Activated naive CD8-positive, alpha-beta T cell treated with anti-CD3 and anti-CD28 coated beads for 36 hours (primary cell): ENCODE data around the gene EXOC3L4. TPM values are rescaled to one million over a fixed set of nuclear protein-coding genes. Genes with fewer than 3 reads are reported as not detected.

Experiments
- DNase-seq: peaks from one replicate; pipeline ENCODE4 v3.0.0; 2021
- H3K27ac Mint-ChIP-seq: one replicate; pipeline ENCODE4 v1.8.0; 2022; ENCODE audit warnings: mild to moderate bottlenecking, moderate library complexity, mixed read lengths
- H3K27me3 Mint-ChIP-seq: one replicate; pipeline ENCODE4 v1.8.0; 2022; ENCODE audit warnings: mild to moderate bottlenecking, mixed read lengths
- H3K36me3 Mint-ChIP-seq: one replicate; pipeline ENCODE4 v1.8.0; 2021; ENCODE audit warnings: mild to moderate bottlenecking, mixed read lengths
- H3K4me1 Mint-ChIP-seq: one replicate; pipeline ENCODE4 v1.8.0; 2021; ENCODE audit warnings: mixed read lengths
- H3K4me3 Mint-ChIP-seq: one replicate; pipeline ENCODE4 v1.8.0; 2022; ENCODE audit warnings: mild to moderate bottlenecking, moderate library complexity, mixed read lengths
- H3K9me3 Mint-ChIP-seq: one replicate; pipeline ENCODE4 v1.8.0; 2022; ENCODE audit warnings: mixed read lengths
- total RNA-seq, 2 experiments: library from RNA; stranded (reverse); gene quantifications; one replicate each; pipeline ENCODE4 v1.2.3, GENCODE V29; 2021

The EXOC3L4 gene
- total RNA-seq, 2 experiments from 2014 or later: not detected

GRCh38 chr14:103096387-103096786, 1.9 kb downstream of the EXOC3L4 start:
- H3K4me1 Mint-ChIP-seq: peaks cover 4% of the 10 kb centered on the region
- H3K36me3 Mint-ChIP-seq: no peaks in the 10 kb centered on the region
- no peaks in the 10 kb centered on the region for H3K9me3 Mint-ChIP-seq
- DNase-seq: no peak
- H3K27me3 Mint-ChIP-seq: peaks cover 11% of the 10 kb centered on the region
- H3K4me3 Mint-ChIP-seq: no peak overlapping the region
- H3K27ac Mint-ChIP-seq: no peak overlapping the region

- Mint-ChIP-seq H3K9me3 (no peaks in the 10 kb centered on the region), H3K27me3 (peaks cover 21% of the 10 kb centered on the region), H3K4me3 (no peak overlapping the region), H3K36me3 (no peaks in the 10 kb centered on the region), H3K4me1 (no peaks in the 10 kb centered on the region), H3K27ac (no peak overlapping the region)
- no peak for DNase-seq
These were observed 2.9 kb downstream of the EXOC3L4 start for GRCh38 chr14:103097244-103097993.

GRCh38 chr14:103097994-103098957, 3.8 kb downstream of the EXOC3L4 start:
- H3K9me3 Mint-ChIP-seq: no peaks in the 10 kb centered on the region
- no peak for DNase-seq
- H3K36me3 Mint-ChIP-seq: no peaks in the 10 kb centered on the region
- no peaks in the 10 kb centered on the region for H3K4me1 Mint-ChIP-seq
- H3K27me3 Mint-ChIP-seq: peaks cover 28% of the 10 kb centered on the region
- H3K4me3 Mint-ChIP-seq: no peak overlapping the region
- H3K27ac Mint-ChIP-seq: no peak overlapping the region

GRCh38 chr14:103099081-103099732, 4.7 kb downstream of the EXOC3L4 start:
- H3K4me3 Mint-ChIP-seq: no peak overlapping the region

GRCh38 chr14:103099733-103100280, 5.3 kb downstream of the EXOC3L4 start:
- DNase-seq: no peak
- Mint-ChIP-seq H3K27ac (no peak overlapping the region), H3K36me3 (no peaks in the 10 kb centered on the region), H3K27me3 (peaks cover 37% of the 10 kb centered on the region), H3K4me3 (no peak overlapping the region), H3K4me1 (peaks cover 2% of the 10 kb centered on the region), H3K9me3 (no peaks in the 10 kb centered on the region)

More at GRCh38 chr14:103099081-103099732, 4.7 kb downstream of the EXOC3L4 start:
- peaks cover 2% of the 10 kb centered on the region for H3K4me1 Mint-ChIP-seq
- H3K27ac Mint-ChIP-seq: no peak overlapping the region
- DNase-seq: no peak
- no peaks in the 10 kb centered on the region for H3K9me3 Mint-ChIP-seq
- H3K27me3 Mint-ChIP-seq: peaks cover 32% of the 10 kb centered on the region
- H3K36me3 Mint-ChIP-seq: no peaks in the 10 kb centered on the region

GRCh38 chr14:103100281-103101121, 6.0 kb downstream of the EXOC3L4 start:
- no peak overlapping the region for H3K27ac Mint-ChIP-seq
- H3K4me3 Mint-ChIP-seq: no peak overlapping the region
- H3K27me3 Mint-ChIP-seq: peaks cover 44% of the 10 kb centered on the region
- no peaks in the 10 kb centered on the region for H3K9me3 Mint-ChIP-seq
- DNase-seq: no peak
- H3K4me1 Mint-ChIP-seq: peaks cover 6% of the 10 kb centered on the region
- H3K36me3 Mint-ChIP-seq: no peaks in the 10 kb centered on the region

- DNase-seq: no peak
- peaks cover 51% of the 10 kb centered on the region for H3K27me3 Mint-ChIP-seq
- no peaks in the 10 kb centered on the region for H3K36me3 Mint-ChIP-seq
- no peak overlapping the region for H3K27ac Mint-ChIP-seq
- H3K9me3 Mint-ChIP-seq: no peaks in the 10 kb centered on the region
- no peak overlapping the region for H3K4me3 Mint-ChIP-seq
- H3K4me1 Mint-ChIP-seq: peaks cover 6% of the 10 kb centered on the region
These were observed 6.9 kb downstream of the EXOC3L4 start for GRCh38 chr14:103101257-103101962.

GRCh38 chr14:103101963-103102688, 7.6 kb downstream of the EXOC3L4 start:
- no peak overlapping the region for H3K27ac Mint-ChIP-seq
- peaks cover 6% of the 10 kb centered on the region for H3K4me1 Mint-ChIP-seq
- H3K36me3 Mint-ChIP-seq: no peaks in the 10 kb centered on the region
- no peak for DNase-seq
- H3K9me3 Mint-ChIP-seq: no peaks in the 10 kb centered on the region
- peaks cover 51% of the 10 kb centered on the region for H3K27me3 Mint-ChIP-seq
- no peak overlapping the region for H3K4me3 Mint-ChIP-seq

- Mint-ChIP-seq H3K27me3 (peaks cover 51% of the 10 kb centered on the region), H3K4me1 (peaks cover 6% of the 10 kb centered on the region), H3K4me3 (no peak overlapping the region), H3K9me3 (no peaks in the 10 kb centered on the region), H3K27ac (no peak overlapping the region), H3K36me3 (no peaks in the 10 kb centered on the region)
- no peak for DNase-seq
These were observed 8.2 kb downstream of the EXOC3L4 start for GRCh38 chr14:103102689-103103260.

GRCh38 chr14:103103461-103104388, 9.2 kb downstream of the EXOC3L4 start:
- no peak overlapping the region for H3K4me3 Mint-ChIP-seq
- no peaks in the 10 kb centered on the region for H3K36me3 Mint-ChIP-seq
- peaks cover 6% of the 10 kb centered on the region for H3K4me1 Mint-ChIP-seq
- H3K27ac Mint-ChIP-seq: no peak overlapping the region
- no peaks in the 10 kb centered on the region for H3K9me3 Mint-ChIP-seq
- no peak for DNase-seq
- peaks cover 51% of the 10 kb centered on the region for H3K27me3 Mint-ChIP-seq

GRCh38 chr14:103104389-103104653, 9.8 kb downstream of the EXOC3L4 start:
- Mint-ChIP-seq H3K9me3 (no peaks in the 10 kb centered on the region), H3K27me3 (peaks cover 51% of the 10 kb centered on the region), H3K4me3 (no peak overlapping the region), H3K4me1 (peaks cover 6% of the 10 kb centered on the region), H3K36me3 (no peaks in the 10 kb centered on the region), H3K27ac (no peak overlapping the region)
- DNase-seq: no peak
